BLaER1 (cell line): ENCODE results near the gene FAM107B.
"Not testable (repeated sequence)": the region's sequence is repeated elsewhere in the genome, so short reads cannot be mapped to it uniquely, and the experiment has no call there.

ENCODE experiments used
- H3K27ac ChIP-seq: shearing (Covaris generic); formaldehyde crosslinking; 2 replicates; pipeline ENCODE4 v1.8.1; 2022
- H3K27me3 ChIP-seq: shearing (Covaris generic); formaldehyde crosslinking; 2 replicates; pipeline ENCODE4 v1.8.1; 2022
- H3K36me3 ChIP-seq: shearing (Covaris generic); formaldehyde crosslinking; 2 replicates; pipeline ENCODE4 v1.8.1; 2022
- H3K4me1 ChIP-seq: shearing (Covaris generic); formaldehyde crosslinking; 2 replicates; pipeline ENCODE4 v1.8.1; 2022
- H3K4me2 ChIP-seq: shearing (Covaris generic); formaldehyde crosslinking; 2 replicates; pipeline ENCODE4 v1.8.1; 2022
- H3K4me3 ChIP-seq: shearing (Covaris generic); formaldehyde crosslinking; 2 replicates; pipeline ENCODE4 v1.8.1; 2022
- H3K9ac ChIP-seq: shearing (Covaris generic); formaldehyde crosslinking; 2 replicates; pipeline ENCODE4 v1.8.1; 2022
- H3K9me3 ChIP-seq: shearing (Covaris generic); formaldehyde crosslinking; 2 replicates; pipeline ENCODE4 v1.8.1; 2022
- H4K20me1 ChIP-seq: shearing (Covaris generic); formaldehyde crosslinking; 2 replicates; pipeline ENCODE4 v1.8.1; 2022
- Cebpa-rat ChIP-seq: shearing (Covaris generic); IDR thresholded peaks from 2 replicates; pipeline ENCODE4 v1.8.1; 2022

Gene FAM107B

GRCh38 chr10:14774797-14775196, at the start of gene FAM107B:
Gene FAM107B, minus strand, starts transcription at chr10:14774897. Its CDS starts 234 bp downstream, at chr10:14774663.
- H3K4me2 ChIP-seq: no peak within 1 kb of the TSS
- no peaks in the 10 kb centered on the region for H4K20me1 ChIP-seq
- H3K27ac ChIP-seq: no peak within 1 kb of the TSS
- 0 out of 2 replicates have a peak, but pooled peaks cover 11% of the 10 kb centered on the region for H3K4me1 ChIP-seq
- H3K4me3 ChIP-seq: no peak within 1 kb of the TSS
- TF ChIP-seq Cebpa-rat: no peak
- H3K36me3 ChIP-seq: no peaks in the 10 kb centered on the region
- no peak within 1 kb of the TSS for H3K9ac ChIP-seq
- no peaks in the 10 kb centered on the region for H3K27me3 ChIP-seq
- 0 out of 2 replicates have a peak, but pooled peaks cover 3% of the 10 kb centered on the region for H3K9me3 ChIP-seq

- TF ChIP-seq Cebpa-rat: no peak
- Histone ChIP-seq H3K27ac (no peak overlapping the region), H4K20me1 (no peaks in the 10 kb centered on the region), H3K9me3 (no peaks in the 10 kb centered on the region), H3K4me2 (no peak overlapping the region), H3K4me3 (no peak overlapping the region), H3K9ac (no peak overlapping the region), H3K36me3 (no peaks in the 10 kb centered on the region), H3K4me1 (peaks cover 18% of the 10 kb centered on the region), H3K27me3 (no peaks in the 10 kb centered on the region)
Observed at GRCh38 chr10:14823966-14824365, 49.3 kb upstream of the FAM107B start.

GRCh38 chr10:14822879-14823755, 48.4 kb upstream of the FAM107B start:
- no peak for TF ChIP-seq Cebpa-rat
- H3K4me1 ChIP-seq: peaks cover 18% of the 10 kb centered on the region
- no peaks in the 10 kb centered on the region for H4K20me1 ChIP-seq
- H3K9ac ChIP-seq: no peak overlapping the region
- no peaks in the 10 kb centered on the region for H3K9me3 ChIP-seq
- no peaks in the 10 kb centered on the region for H3K36me3 ChIP-seq
- H3K4me2 ChIP-seq: peak overlapping the region; percentile 18; the same call in 1 of the 2 replicates
- H3K4me3 ChIP-seq: no peak overlapping the region
- H3K27ac ChIP-seq: no peak overlapping the region
- no peaks in the 10 kb centered on the region for H3K27me3 ChIP-seq

- Histone ChIP-seq H3K36me3 (no peaks in the 10 kb centered on the region), H3K4me1 (peaks cover 18% of the 10 kb centered on the region), H3K27me3 (no peaks in the 10 kb centered on the region), H3K4me3 (no peak overlapping the region), H3K9me3 (no peaks in the 10 kb centered on the region), H3K9ac (no peak overlapping the region), H4K20me1 (no peaks in the 10 kb centered on the region), H3K27ac (no peak overlapping the region), H3K4me2 (no peak overlapping the region)
- no peak for TF ChIP-seq Cebpa-rat
Observed at GRCh38 chr10:14821635-14822375, 47.1 kb upstream of the FAM107B start.

- Histone ChIP-seq H3K27ac (no peak overlapping the region), H3K4me1 (peaks cover 18% of the 10 kb centered on the region), H3K36me3 (no peaks in the 10 kb centered on the region), H3K27me3 (no peaks in the 10 kb centered on the region), H3K9me3 (no peaks in the 10 kb centered on the region), H4K20me1 (no peaks in the 10 kb centered on the region), H3K9ac (no peak overlapping the region), H3K4me2 (no peak overlapping the region), H3K4me3 (no peak overlapping the region)
- no peak for TF ChIP-seq Cebpa-rat
Observed at GRCh38 chr10:14820775-14821154, 46.1 kb upstream of the FAM107B start.

- H3K4me3 ChIP-seq: no peak overlapping the region
- H3K9me3 ChIP-seq: no peaks in the 10 kb centered on the region
- no peak overlapping the region for H3K9ac ChIP-seq
- H3K27me3 ChIP-seq: no peaks in the 10 kb centered on the region
- H3K4me1 ChIP-seq: peaks cover 18% of the 10 kb centered on the region
- H3K36me3 ChIP-seq: no peaks in the 10 kb centered on the region
- H3K4me2 ChIP-seq: no peak overlapping the region
- H4K20me1 ChIP-seq: no peaks in the 10 kb centered on the region
- H3K27ac ChIP-seq: no peak overlapping the region
- TF ChIP-seq Cebpa-rat: no peak
Observed at GRCh38 chr10:14820010-14820774, 45.5 kb upstream of the FAM107B start.

GRCh38 chr10:14816717-14817116, 42.0 kb upstream of the FAM107B start:
- H3K9me3 ChIP-seq, H3K4me3 ChIP-seq, H3K9ac ChIP-seq, H3K36me3 ChIP-seq, H3K4me2 ChIP-seq, H4K20me1 ChIP-seq, H3K27me3 ChIP-seq, H3K27ac ChIP-seq: not testable (repeated sequence)
- peaks cover 14% of the 10 kb centered on the region; the same call in 1 of the 2 replicates for H3K4me1 ChIP-seq

GRCh38 chr10:14815681-14816080, 41.0 kb upstream of the FAM107B start:
- no peak overlapping the region for H3K4me2 ChIP-seq
- no peaks in the 10 kb centered on the region for H3K27me3 ChIP-seq
- no peak overlapping the region for H3K27ac ChIP-seq
- no peaks in the 10 kb centered on the region for H4K20me1 ChIP-seq
- H3K9me3 ChIP-seq: no peaks in the 10 kb centered on the region
- peaks cover 12% of the 10 kb centered on the region; the same call in 1 of the 2 replicates for H3K4me1 ChIP-seq
- no peak for TF ChIP-seq Cebpa-rat
- H3K9ac ChIP-seq: no peak overlapping the region
- no peak overlapping the region for H3K4me3 ChIP-seq
- no peaks in the 10 kb centered on the region for H3K36me3 ChIP-seq

- Histone ChIP-seq H4K20me1 (no peaks in the 10 kb centered on the region), H3K27me3 (no peaks in the 10 kb centered on the region), H3K9ac (no peak overlapping the region), H3K36me3 (no peaks in the 10 kb centered on the region), H3K4me1 (peaks cover 9% of the 10 kb centered on the region; the same call in 1 of the 2 replicates), H3K4me2 (peak overlapping the region; percentile 2; the same call in 1 of the 2 replicates), H3K4me3 (no peak overlapping the region), H3K27ac (no peak overlapping the region), H3K9me3 (no peaks in the 10 kb centered on the region)
- TF ChIP-seq Cebpa-rat: no peak
Observed at GRCh38 chr10:14812271-14812670, 37.6 kb upstream of the FAM107B start.
